IMR-90 (cell line): ENCODE results near the gene ZDHHC14. TPM values are rescaled to one million over a fixed set of nuclear protein-coding genes. Genes with fewer than 3 reads are reported as not detected.

ENCODE experiments used
- ATAC-seq: fragments of 200-7000 bp; cut with Tn5 transposase; 2 replicates; pipeline ENCODE4 v1.9.1; 2020; ENCODE audit warnings: low read depth, mild to moderate bottlenecking, moderate library complexity
- BruUV-seq: library from RNA; stranded (reverse); fragments of 400-500 nt; replicated peaks from 2 replicates; lab custom pipeline; 2021; lab: Mats Ljungman, UMichigan
- CTCF ChIA-PET: fragments of 300-600 bp; formaldehyde crosslinking; extraction: SDS; loops from one replicate; lab custom pipeline; 2021; ENCODE audit warnings: antibody characterized with exemption; lab: Yijun Ruan, JAX
- POLR2A ChIA-PET: fragments of 300-600 bp; sonication (Branson Sonifier 250); formaldehyde crosslinking; loops from one replicate; lab custom pipeline; 2022; ENCODE audit warnings: antibody characterized with exemption; ENCODE audit not compliant: unreplicated experiment; lab: Charles Lee
- DNase-seq: peaks from one replicate; pipeline ENCODE4 v3.0.0; 2013
- H2AFZ ChIP-seq: replicated peaks from 2 replicates; pipeline ENCODE3; 2013; ENCODE audit warnings: low read length, mild to moderate bottlenecking; ENCODE audit not compliant: poor library complexity
- H2AK5ac ChIP-seq: 2 replicates; pipeline ENCODE4 v1.6.1; 2013; ENCODE audit warnings: low read depth, low read length, inconsistent platforms
- H2AK9ac ChIP-seq: replicated peaks from 2 replicates; pipeline ENCODE3; 2013; ENCODE audit warnings: mild to moderate bottlenecking, low read depth, low read length, moderate library complexity; ENCODE audit not compliant: poor library complexity
- H2BK120ac ChIP-seq: 2 replicates; pipeline ENCODE4 v1.6.1; 2013; ENCODE audit warnings: low read depth, low read length, inconsistent platforms
- H2BK15ac ChIP-seq: 3 replicates; pipeline ENCODE4 v1.6.1; 2013; ENCODE audit warnings: low read depth, low read length, inconsistent platforms
- H2BK20ac ChIP-seq: 2 replicates; pipeline ENCODE4 v1.6.1; 2013; ENCODE audit warnings: low read depth, mild to moderate bottlenecking, inconsistent platforms, low read length, moderate library complexity
- H2BK5ac ChIP-seq: 2 replicates; pipeline ENCODE4 v1.6.1; 2013; ENCODE audit warnings: mild to moderate bottlenecking, low read depth, low read length, inconsistent platforms; ENCODE audit not compliant: poor library complexity, severe bottlenecking
- H3K14ac ChIP-seq: replicated peaks from 2 replicates; pipeline ENCODE4 v1.6.1; 2013; ENCODE audit warnings: low read depth, low read length, inconsistent platforms
- H3K18ac ChIP-seq: 2 replicates; pipeline ENCODE4 v1.6.1; 2013; ENCODE audit warnings: low read depth, low read length, control low read depth
- H3K23ac ChIP-seq: 2 replicates; pipeline ENCODE4 v1.6.1; 2013; ENCODE audit warnings: low read depth, low read length, inconsistent platforms
- H3K27ac ChIP-seq: 2 replicates; pipeline ENCODE4 v1.5.1; 2013; ENCODE audit warnings: mild to moderate bottlenecking, control low read depth, low read length; ENCODE audit not compliant: insufficient read depth
- H3K27me3 ChIP-seq: 2 replicates; pipeline ENCODE4 v1.6.1; 2013; ENCODE audit warnings: low read length; ENCODE audit not compliant: control insufficient read depth, insufficient read depth
- H3K36me3 ChIP-seq: 2 replicates; pipeline ENCODE4 v1.6.1; 2013; ENCODE audit warnings: low read length, mixed read lengths; ENCODE audit not compliant: control insufficient read depth, insufficient read depth
- H3K4ac ChIP-seq: 2 replicates; pipeline ENCODE4 v1.6.1; 2013; ENCODE audit warnings: low read depth, low read length, inconsistent platforms
- H3K4me1 ChIP-seq: 2 replicates; pipeline ENCODE4 v1.6.1; 2013; ENCODE audit warnings: low read length, mixed read lengths; ENCODE audit not compliant: control insufficient read depth, insufficient read depth
- H3K4me2 ChIP-seq: 2 replicates; pipeline ENCODE4 v1.6.1; 2013; ENCODE audit warnings: low read depth, mild to moderate bottlenecking, control low read depth, low read length, moderate library complexity
- H3K4me3 ChIP-seq: 2 replicates; pipeline ENCODE4 v1.5.1; 2013; ENCODE audit warnings: low read depth, mild to moderate bottlenecking, control low read depth, low read length, moderate library complexity; ENCODE audit not compliant: insufficient read depth
- H3K56ac ChIP-seq: 2 replicates; pipeline ENCODE4 v1.6.1; 2013; ENCODE audit warnings: low read length, inconsistent platforms; ENCODE audit not compliant: insufficient read depth; ENCODE audit errors: extremely low read depth
- H3K79me1 ChIP-seq, 2 experiments: 2 replicates each; pipeline ENCODE4 v1.6.1; 2013; ENCODE audit warnings: low read length in 2 of 2, inconsistent platforms in 1 of 2, low read depth in 1 of 2
- H3K9ac ChIP-seq: 2 replicates; pipeline ENCODE4 v1.6.1; 2013; ENCODE audit warnings: low read depth, low read length, control low read depth
- H3K9me1 ChIP-seq: 2 replicates; pipeline ENCODE4 v1.6.1; 2013; ENCODE audit warnings: low read length, inconsistent platforms; ENCODE audit not compliant: insufficient read depth
- H3K9me3 ChIP-seq: 2 replicates; pipeline ENCODE4 v1.6.1; 2013; ENCODE audit warnings: low read length; ENCODE audit not compliant: control insufficient read depth, insufficient read depth
- H4K20me1 ChIP-seq: 2 replicates; pipeline ENCODE4 v1.6.1; 2013; ENCODE audit warnings: low read length, inconsistent platforms; ENCODE audit not compliant: insufficient read depth
- H4K5ac ChIP-seq: 2 replicates; pipeline ENCODE4 v1.6.1; 2013; ENCODE audit warnings: mild to moderate bottlenecking, low read depth, low read length, control low read depth
- H4K8ac ChIP-seq, 2 experiments: 2 replicates each; pipeline ENCODE4 v1.6.1; 2013; ENCODE audit warnings: low read depth in 2 of 2, low read length in 2 of 2, control low read depth in 1 of 2, inconsistent platforms in 1 of 2
- H4K91ac ChIP-seq: 2 replicates; pipeline ENCODE4 v1.6.1; 2013; ENCODE audit warnings: low read depth, low read length, inconsistent platforms; ENCODE audit not compliant: insufficient read depth
- CEBPB ChIP-seq: IDR thresholded peaks from 2 replicates; pipeline ENCODE4 v1.6.1; 2012; ENCODE audit warnings: low read depth, low read length, improper control_type of control experiment
- CHD1 ChIP-seq: IDR thresholded peaks from 2 replicates; pipeline ENCODE4 v1.6.1; 2012; ENCODE audit warnings: low read depth, low read length, improper control_type of control experiment
- CTCF ChIP-seq: conservative IDR thresholded peaks from 2 replicates; pipeline ENCODE4 v1.5.1; 2012; ENCODE audit warnings: mild to moderate bottlenecking, low read depth, low read length, improper control_type of control experiment
- ELK1 ChIP-seq: fragments of 150-350 bp; IDR thresholded peaks from 2 replicates; pipeline ENCODE4 v1.6.1; 2016; ENCODE audit warnings: low read depth, mild to moderate bottlenecking, low read length, moderate library complexity, borderline replicate concordance
- MAFK ChIP-seq: IDR thresholded peaks from 2 replicates; pipeline ENCODE4 v1.6.1; 2012; ENCODE audit warnings: low read depth, low read length, improper control_type of control experiment
- MAZ ChIP-seq: IDR thresholded peaks from 2 replicates; pipeline ENCODE4 v1.6.1; 2012; ENCODE audit warnings: low read depth, mild to moderate bottlenecking, low read length, improper control_type of control experiment, moderate library complexity, borderline replicate concordance
- NFE2L2 ChIP-seq: fragments of 150-350 bp; IDR thresholded peaks from 2 replicates; pipeline ENCODE4 v1.6.1; 2016; ENCODE audit warnings: low read depth, mild to moderate bottlenecking, low read length
- RAD21 ChIP-seq: IDR thresholded peaks from 2 replicates; pipeline ENCODE4 v1.6.1; 2012; ENCODE audit warnings: low read length, improper control_type of control experiment
- RCOR1 ChIP-seq: IDR thresholded peaks from 2 replicates; pipeline ENCODE4 v1.6.1; 2012; ENCODE audit warnings: mild to moderate bottlenecking, low read length, improper control_type of control experiment; ENCODE audit not compliant: insufficient replicate concordance
- WGBS, 2 experiments: methylation state at CpG; one replicate each; pipeline versions ENCODE4 v1.1.5 to v1.1.7; 2013; ENCODE audit warnings: missing lambda C conversion rate in 2 of 2; ENCODE audit not compliant: insufficient read length in 1 of 2; ENCODE audit errors: extremely low coverage in 2 of 2; 5-methylcytosine and 5-hydroxymethylcytosine counted together
- dilution Hi-C: fragments of 300-500 bp; cut with HindIII; formaldehyde crosslinking; loops from one replicate; pipeline ENCODE4 v1.14.3; 2018; ENCODE audit warnings: low sequenced_read_pairs; ENCODE audit not compliant: unreplicated experiment
- in situ Hi-C: fragments of 300-500 bp; cut with MboI; formaldehyde crosslinking; loops from 3 replicates; pipeline ENCODE4 v1.14.3; 2019; ENCODE audit warnings: low sequenced_read_pairs, inconsistent platforms, mixed read lengths
- intact Hi-C: fragments of 100-400 bp; cut with micrococcal nuclease; formaldehyde crosslinking; loops from 2 replicates; pipeline ENCODE4 v1.10.0; 2022
- polyA plus RNA-seq, 3 experiments: library from polyadenylated mRNA; depleted of rRNA; stranded (reverse); fragments of >200 nt; gene quantifications; 2 replicates each; pipeline ENCODE4 v1.2.3, GENCODE V29; 2012; ENCODE audit warnings: low replicate concordance in 1 of 3
- total RNA-seq: library from RNA; depleted of rRNA; stranded (reverse); fragments of >200 nt; gene quantifications from 2 replicates; pipeline ENCODE4 v1.2.3, GENCODE V29; 2012
- TF ChIP-seq, protein P1 (sequence below): fragments of 150-350 bp; IDR thresholded peaks from 2 replicates; pipeline ENCODE4 v1.6.1; 2017; ENCODE audit warnings: mild to moderate bottlenecking, antibody characterized with exemption, low read length, low read depth

The ZDHHC14 gene
- total and polyA plus RNA-seq, 2 of the 4 experiments (the other 2 are of a cell fraction): 0.90 to 2.0 TPM

- Histone ChIP-seq H3K18ac (no peak overlapping the region), H4K20me1 (no peaks in the 10 kb centered on the region), H4K91ac (no peak overlapping the region), H3K56ac (no peak overlapping the region), H3K4me2 (no peak overlapping the region), H3K4me1 (no peaks in the 10 kb centered on the region), H3K9me1 (no peaks in the 10 kb centered on the region), H3K27me3 (peaks cover 54% of the 10 kb centered on the region), H4K5ac (no peak overlapping the region), H2AK9ac (no peak overlapping the region), H3K14ac (no peak overlapping the region), H2BK20ac (no peak overlapping the region), H2BK5ac (no peak overlapping the region), H3K79me1 (no peaks in the 10 kb centered on the region), H3K4ac (no peak overlapping the region), H3K9me3 (peaks cover 9% of the 10 kb centered on the region), H2AFZ (no peak overlapping the region), H4K8ac (no peak overlapping the region), H3K27ac (no peak overlapping the region), H2AK5ac (no peak overlapping the region), H2BK120ac (no peak overlapping the region), H3K4me3 (no peak overlapping the region), H3K9ac (no peak overlapping the region), H3K36me3 (no peaks in the 10 kb centered on the region), H2BK15ac (no peak overlapping the region), H3K23ac (no peak overlapping the region)
- ATAC-seq (no peak), DNase-seq (no peak)
- no TSS peak for BruUV-seq
- no CpG with 5 or more reads among the region's 7 CpGs for WGBS, 2 experiments
- CTCF ChIA-PET: no interaction called here
- intact Hi-C loops: no loop called here
- POLR2A ChIA-PET: no interaction called here
- dilution Hi-C loops: no loop called here
- in situ Hi-C loops: no loop called here
- TF ChIP-seq ELK1: no peak
- TF ChIP-seq, protein P1, sequence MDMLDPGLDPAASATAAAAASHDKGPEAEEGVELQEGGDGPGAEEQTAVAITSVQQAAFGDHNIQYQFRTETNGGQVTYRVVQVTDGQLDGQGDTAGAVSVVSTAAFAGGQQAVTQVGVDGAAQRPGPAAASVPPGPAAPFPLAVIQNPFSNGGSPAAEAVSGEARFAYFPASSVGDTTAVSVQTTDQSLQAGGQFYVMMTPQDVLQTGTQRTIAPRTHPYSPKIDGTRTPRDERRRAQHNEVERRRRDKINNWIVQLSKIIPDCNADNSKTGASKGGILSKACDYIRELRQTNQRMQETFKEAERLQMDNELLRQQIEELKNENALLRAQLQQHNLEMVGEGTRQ: no peak
- no peak for TF ChIP-seq MAZ
- TF ChIP-seq CHD1: no peak
- no peak for TF ChIP-seq CEBPB
- TF ChIP-seq CTCF: no peak
- no peak for TF ChIP-seq MAFK
- no peak for TF ChIP-seq RAD21
- no peak for TF ChIP-seq NFE2L2
- no peak for TF ChIP-seq RCOR1
Observed at GRCh38 chr6:157693867-157694266, 312.9 kb downstream of the ZDHHC14 start.
